ENCODE results near the gene ZBTB16.

GRCh38 chr11:114293201-114293711 is 233.7 kb downstream of the ZBTB16 start:
- no peak for TF ChIP-seq CTCF (IDR thresholded peaks at IDR 0.05)
- TF ChIP-seq POLR2A (IDR thresholded peaks at IDR 0.05): no peak

All from testis (tissue), 2 donors.